Limb (tissue), 2 donors: ENCODE results near the gene IL21R.
A peak's percentile ranks its signal among the peaks of the same experiment; 100 is the strongest.

Experiments
- DNase-seq, 2 donors: peaks; one replicate each; pipeline ENCODE4 v3.0.0-alpha.2; 2016; ENCODE audit errors: extremely low spot score in 2 of 2

Gene IL21R

DNA sequence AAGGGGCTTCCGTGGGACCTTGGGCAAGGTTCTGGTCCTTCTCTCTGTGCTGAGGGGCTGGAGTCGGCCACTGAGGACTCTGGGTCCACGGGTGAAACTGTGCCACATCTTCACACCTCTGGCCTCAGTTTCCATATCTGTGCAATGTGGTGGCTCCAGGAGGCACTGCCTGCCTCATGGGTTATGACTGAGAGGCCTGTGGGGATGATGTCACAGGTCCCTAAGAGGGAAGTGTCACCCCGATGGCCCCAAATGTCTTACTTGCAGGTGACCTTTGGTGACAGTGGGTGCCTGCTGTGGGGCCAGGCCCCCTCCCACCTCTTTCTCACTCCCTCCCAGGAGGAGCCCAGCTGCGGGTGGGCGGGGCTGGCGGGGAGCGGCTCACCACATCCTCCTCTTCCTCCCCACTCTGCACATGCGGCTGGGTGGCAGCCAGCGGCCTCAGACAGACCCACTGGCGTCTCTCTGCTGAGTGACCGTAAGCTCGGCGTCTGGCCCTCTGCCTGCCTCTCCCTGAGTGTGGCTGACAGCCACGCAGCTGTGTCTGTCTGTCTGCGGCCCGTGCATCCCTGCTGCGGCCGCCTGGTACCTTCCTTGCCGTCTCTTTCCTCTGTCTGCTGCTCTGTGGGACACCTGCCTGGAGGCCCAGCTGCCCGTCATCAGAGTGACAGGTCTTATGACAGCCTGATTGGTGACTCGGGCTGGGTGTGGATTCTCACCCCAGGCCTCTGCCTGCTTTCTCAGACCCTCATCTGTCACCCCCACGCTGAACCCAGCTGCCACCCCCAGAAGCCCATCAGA lies at the start of gene IL21R:
IL21R (plus strand) TSS at position 407 of the 801 bp plus-strand sequence. CDS start 27,898 bp downstream, outside the sequence.
- peak; percentile 68 to 71 for DNase-seq

DNA sequence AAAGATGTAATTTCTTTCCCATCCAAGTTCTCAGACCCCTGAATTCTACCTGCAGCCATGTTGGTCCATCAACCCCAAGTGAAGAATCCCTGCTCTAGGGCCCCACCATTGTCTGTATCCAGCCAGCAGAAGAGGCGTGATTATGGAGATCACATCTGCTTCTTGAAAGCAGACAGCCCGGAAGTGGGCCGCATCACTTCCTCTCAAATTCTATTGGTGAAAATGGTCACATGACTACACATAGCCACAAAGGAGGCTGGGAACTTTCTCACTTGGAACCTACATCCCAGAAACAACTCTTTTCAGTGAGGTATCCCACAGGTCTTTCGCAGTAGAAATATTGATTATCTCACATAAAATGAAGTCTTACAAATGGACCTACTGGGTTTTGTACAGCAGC lies 48.1 kb upstream of the IL21R start:
- no peak for DNase-seq

GRCh38 chr16:27355610-27356009 lies 46.4 kb upstream of the IL21R start:
- no peak for DNase-seq

- no peak for DNase-seq
These were observed 45.2 kb upstream of the IL21R start for GRCh38 chr16:27356794-27357193.

DNA sequence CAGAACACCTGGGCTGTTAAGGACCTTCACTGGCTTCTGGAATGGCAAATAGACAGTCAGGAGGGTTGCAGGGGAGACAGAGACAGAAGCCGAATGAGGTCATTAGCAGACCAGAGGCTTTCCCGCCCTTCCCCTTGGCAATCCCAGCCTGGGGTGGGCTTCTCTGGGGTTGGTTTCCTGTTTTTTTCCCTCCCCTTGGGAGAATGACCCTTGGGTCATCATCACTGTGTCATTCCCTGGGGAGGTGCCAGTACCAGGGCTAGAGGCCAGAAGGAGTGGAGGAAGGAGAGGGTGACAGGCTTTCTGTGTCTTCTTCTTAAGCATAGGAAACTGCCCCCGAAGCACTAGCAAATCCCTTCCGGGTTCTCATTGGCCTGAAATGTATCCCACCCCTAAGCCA lies 42.9 kb upstream of the IL21R start:
- no peak for DNase-seq

- DNase-seq: no peak
These were observed 42.4 kb upstream of the IL21R start for GRCh38 chr16:27359615-27360014.

- DNase-seq: no peak
These were observed 40.0 kb upstream of the IL21R start for GRCh38 chr16:27361987-27362386.

GRCh38 chr16:27362570-27363245 lies 39.3 kb upstream of the IL21R start:
- DNase-seq: no peak

GRCh38 chr16:27363246-27363632 lies 38.7 kb upstream of the IL21R start:
- DNase-seq: no peak

DNA sequence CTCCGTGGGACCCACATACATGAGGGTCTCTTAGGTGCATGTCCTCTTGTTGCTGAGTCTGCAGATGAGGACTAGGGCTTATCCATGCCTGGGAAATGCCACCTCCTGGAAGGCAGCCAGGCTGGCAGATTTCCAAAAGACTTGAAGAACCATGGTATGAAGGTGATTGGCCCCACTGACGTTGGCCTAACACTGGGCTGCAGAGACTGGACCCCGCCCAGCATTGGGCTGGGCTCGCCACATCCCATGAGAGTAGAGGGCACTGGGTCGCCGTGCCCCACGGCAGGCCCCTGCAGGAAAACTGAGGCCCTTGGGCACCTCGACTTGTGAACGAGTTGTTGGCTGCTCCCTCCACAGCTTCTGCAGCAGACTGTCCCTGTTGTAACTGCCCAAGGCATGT lies 38.2 kb upstream of the IL21R start:
- no peak for DNase-seq

DNA sequence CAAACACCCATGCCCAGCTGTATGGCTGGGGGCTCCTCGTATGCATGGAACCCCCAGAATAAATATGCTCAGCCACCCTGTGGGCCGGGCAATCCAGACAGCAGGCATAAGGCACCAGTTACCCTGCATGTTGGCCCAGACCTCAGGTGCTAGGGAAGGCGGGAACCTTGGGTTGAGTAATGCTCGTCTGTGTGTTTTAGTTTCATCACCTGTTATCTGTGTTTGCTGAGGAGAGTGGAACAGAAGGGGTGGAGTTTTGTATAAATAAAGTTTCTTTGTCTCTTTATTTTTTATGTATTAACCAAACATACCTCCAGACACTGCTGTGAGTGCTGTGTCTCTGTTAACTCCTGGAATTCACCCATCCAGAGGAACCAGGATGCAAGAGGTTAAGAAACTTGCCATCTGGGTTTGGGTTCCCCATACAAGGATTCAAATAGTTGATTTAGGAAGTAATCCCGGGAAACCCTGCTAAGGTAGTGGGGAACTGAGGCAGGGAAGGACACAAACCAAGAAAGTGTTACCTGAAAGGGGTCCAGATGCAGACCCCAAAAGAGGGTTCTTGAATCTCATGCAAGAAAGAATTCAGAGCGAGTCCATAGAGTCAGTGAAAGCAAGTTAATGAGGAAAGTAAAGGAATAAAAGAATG lies 37.4 kb upstream of the IL21R start:
- DNase-seq: no peak

DNA sequence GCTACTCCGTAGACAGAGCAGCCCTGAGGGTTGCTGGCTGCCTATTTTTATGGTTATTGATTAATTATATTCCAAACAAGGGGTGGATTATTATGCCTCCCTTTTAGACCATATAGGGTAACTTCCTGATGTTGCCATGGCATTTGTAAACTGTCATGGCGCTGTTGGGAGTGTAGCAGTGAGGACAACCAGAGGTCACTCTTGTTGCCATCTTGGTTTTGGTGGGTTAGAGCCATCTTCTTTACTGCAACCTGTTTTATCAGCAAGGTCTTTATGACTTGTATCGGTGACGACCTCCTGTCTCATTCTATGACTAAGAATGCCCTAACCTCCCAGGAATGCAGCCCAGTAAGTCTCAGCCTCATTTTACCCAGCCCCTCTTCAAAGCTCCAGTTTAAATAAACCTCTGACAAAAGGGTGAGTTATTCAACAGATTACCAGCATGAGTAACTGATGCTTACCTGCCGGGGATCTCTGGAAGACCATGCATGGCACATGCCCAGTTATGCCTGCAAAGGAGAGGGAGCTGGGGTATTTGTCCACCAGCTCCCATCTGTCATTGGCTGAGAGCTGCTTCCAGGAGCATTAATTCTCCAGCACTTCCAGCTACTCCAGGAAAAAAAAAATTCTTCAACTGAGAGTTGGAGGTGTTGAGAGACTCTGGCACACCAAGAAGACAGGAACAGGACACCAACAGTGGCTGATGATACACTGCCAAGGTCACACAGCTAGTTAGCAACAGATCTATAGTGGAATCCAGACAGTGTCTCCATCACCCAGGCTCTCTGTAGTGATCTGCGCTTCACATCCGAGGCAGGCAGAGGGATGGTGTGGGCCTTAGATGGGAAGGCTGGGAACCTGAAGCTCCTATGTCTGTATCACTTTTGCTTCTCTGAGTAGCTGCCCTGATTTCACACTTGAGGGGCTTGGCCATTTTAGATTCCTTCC lies 36.6 kb upstream of the IL21R start:
- no peak for DNase-seq

DNA sequence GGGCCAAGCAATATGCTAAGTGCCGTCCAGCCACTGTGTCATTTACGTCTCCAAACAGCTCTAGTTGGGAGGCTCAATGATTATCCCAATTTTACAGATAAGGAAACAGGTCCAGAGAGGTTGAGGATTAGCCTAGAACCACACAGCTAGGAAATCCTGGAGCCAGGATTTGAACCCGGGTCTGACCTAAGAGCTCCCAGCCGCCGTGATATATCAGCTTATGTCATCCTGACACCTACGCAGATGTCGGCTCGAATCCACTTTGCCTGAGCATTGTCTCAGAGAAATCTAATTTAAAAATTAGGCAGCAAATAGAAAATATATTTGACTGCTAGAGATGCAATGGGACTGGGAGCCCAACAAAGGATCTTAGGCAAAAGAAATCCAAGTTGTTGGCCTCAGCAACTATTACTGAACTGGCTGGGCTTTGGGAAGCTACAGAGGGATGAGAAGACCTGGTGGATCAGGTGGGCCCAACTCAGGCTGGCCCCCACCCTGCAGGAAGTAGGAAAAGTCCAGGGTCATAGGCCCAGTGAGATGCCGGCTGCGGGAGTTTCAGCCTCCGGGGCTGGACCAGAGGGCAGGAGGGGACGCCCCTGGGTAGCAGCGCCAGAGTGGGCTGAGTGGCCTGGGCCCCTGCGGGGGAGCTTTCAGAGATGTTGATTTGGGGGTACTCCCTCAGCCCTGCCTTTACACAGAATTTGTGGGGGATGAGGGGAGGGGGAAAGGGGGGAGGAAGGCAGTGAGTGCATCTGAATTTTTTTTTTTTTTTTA lies 35.1 kb upstream of the IL21R start:
- no peak for DNase-seq

DNA sequence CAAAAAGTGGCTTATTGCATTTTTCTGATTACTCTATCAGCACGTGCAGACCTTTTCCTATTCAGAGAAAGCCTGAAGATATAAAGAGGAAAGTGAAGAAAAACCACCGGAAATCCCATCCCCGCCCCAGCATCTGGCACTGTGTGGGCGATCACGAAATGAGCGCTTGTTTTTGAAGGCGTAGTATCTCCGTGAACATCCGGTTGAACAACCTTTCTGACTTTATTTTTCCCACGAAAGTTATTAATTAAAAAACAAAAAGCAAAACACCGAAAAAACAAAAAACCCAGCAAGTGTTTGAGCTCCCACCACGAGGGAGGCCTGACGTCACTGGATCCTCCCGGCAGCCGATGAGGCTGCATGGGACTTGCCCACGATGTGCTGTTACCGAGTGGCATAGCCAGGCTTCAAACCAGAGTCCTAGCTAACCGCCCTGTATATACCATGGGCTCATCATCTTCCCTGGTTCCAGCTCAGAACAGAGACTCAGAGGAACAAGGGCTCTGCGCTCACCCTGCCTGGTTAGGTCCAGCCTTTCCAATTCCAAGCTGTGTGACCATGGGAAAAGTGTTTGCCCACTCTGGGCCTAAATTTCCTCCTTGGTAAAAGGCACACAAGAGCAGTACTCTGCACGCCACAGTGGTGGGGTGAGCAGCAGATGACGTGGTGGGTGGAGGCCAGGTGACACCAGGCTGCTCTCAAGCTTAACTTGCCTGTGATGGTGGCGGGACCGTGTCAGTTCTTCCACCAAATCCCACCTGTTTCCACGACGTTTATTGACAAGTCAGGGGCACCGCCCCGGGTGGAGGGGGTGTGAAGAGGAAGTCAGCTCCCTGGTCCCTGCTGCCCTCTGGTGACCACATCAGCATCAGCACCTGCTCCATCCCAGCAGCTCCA lies 34.3 kb upstream of the IL21R start:
- DNase-seq: peak; percentile 63 to 74

DNA sequence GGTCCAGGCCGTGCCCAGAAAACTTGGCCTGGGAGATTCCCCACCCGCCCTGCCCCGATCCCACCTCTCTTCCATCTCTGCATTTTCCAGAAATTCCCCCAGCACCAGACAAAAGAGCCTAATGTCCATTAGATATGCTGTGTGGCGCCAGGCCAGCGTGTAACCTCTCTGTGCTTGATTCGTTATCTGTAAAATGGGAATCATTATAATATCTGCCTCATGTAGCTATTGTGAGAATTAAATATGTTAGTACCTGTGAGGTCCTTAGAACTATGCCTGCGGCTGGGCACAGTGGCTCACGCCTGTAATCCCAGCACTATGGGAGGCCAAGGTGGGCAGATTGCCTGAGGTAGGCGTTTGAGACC lies 33.6 kb upstream of the IL21R start:
- DNase-seq: no peak

GRCh38 chr16:27369806-27370205 lies 32.2 kb upstream of the IL21R start:
- DNase-seq: no peak

GRCh38 chr16:27370318-27370717 lies 31.7 kb upstream of the IL21R start:
- no peak for DNase-seq

GRCh38 chr16:27373312-27373711 lies 28.7 kb upstream of the IL21R start:
- DNase-seq: no peak

GRCh38 chr16:27374221-27374803 lies 27.7 kb upstream of the IL21R start:
- no peak for DNase-seq
